ENCODE data around the gene IFT43. TPM values are rescaled to one million over a fixed set of nuclear protein-coding genes. Genes with fewer than 3 reads are reported as not detected.

IFT43 gene
- total and polyA plus RNA-seq, 2 donors (not counting 3 experiments of a cell fraction or from before 2014, with no cell fraction given) = 22.3 to 39.0 TPM

DNA sequence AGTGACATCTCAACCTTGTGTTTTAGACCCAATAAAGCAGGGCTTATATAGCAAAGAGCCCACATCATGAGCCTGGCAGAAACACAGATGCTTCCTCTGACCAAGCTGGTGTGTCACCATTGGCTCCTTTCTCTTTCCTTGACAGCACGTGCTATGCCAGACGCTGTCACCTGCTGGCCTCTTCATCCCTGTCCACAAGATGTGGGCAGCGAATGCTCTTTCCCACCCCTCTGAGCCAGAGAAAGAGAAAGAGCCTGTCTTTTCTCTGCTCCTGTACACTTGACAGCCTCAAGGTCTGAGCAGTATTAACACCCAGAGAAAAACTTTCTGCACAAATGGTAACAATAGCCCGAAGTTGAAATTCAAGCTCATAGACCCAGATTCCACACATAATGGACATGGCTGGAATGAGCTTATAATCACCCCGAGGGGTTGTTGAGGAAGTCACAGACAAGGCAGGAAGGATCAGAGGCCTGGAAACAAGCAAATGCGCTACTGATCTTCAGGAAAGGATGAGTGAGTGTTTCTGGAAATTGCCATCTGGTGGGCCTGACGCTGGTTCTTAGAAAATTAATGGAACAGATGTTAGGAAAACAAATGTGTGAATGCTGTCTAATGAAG, 12.7 kb upstream of the IFT43 start:
- dilution Hi-C loops (cut with MboI; ENCODE audit: extremely low pct_ligation_motif_present, low sequenced_read_pairs) = no loop called here
- H3K9ac ChIP-seq (replicated peaks; ENCODE audit: extremely low read depth, insufficient read depth, low read length) = no peak overlapping the region

More for the DNA sequence above, 12.7 kb upstream of the IFT43 start:
- Histone ChIP-seq H3K4me3 (replicated peaks in 1 of 3; ENCODE audit: insufficient read depth in 1 of 3, low read depth in 1 of 3, low read length in 3 of 3) (no peak overlapping the region), H3K27me3 (ENCODE audit: control insufficient read depth in 2 of 2, insufficient read depth in 2 of 2, low read length in 2 of 2) (no peaks in the 10 kb centered on the region), H2AFZ (ENCODE audit: low read depth, low read length) (no peak overlapping the region), H3K9me1 (replicated peaks; ENCODE audit: control insufficient read depth, extremely low read depth, insufficient read depth, low read length) (no peaks in the 10 kb centered on the region), H3K4me2 (ENCODE audit: insufficient read depth, low read length) (no peak overlapping the region), H3K36me3 (ENCODE audit: control insufficient read depth in 2 of 2, extremely low read depth in 1 of 2, insufficient read depth in 2 of 2, low read length in 2 of 2) (no peaks in the 10 kb centered on the region), H3K9me3 (replicated peaks; ENCODE audit: control insufficient read depth, insufficient read depth, low read length) (no peaks in the 10 kb centered on the region), H3K27ac (ENCODE audit: insufficient read depth, low read depth, low read length) (no peak overlapping the region), H3K4me1 (ENCODE audit: control insufficient read depth, extremely low read depth, insufficient read depth, low read length) (no peaks in the 10 kb centered on the region), H3K79me2 (ENCODE audit: control insufficient read depth, insufficient read depth, low read length) (no peaks in the 10 kb centered on the region), H4K20me1 (replicated peaks; ENCODE audit: control insufficient read depth, extremely low read depth, insufficient read depth, low read length) (no peaks in the 10 kb centered on the region)
- TF ChIP-seq GATA2 (IDR thresholded peaks at IDR 0.05; ENCODE audit: insufficient read depth, insufficient read length, low read depth, low read length) (no peak), POLR2AphosphoS5 (IDR thresholded peaks at IDR 0.05; ENCODE audit: insufficient read depth, low read depth, low read length) (no peak), MYC (IDR thresholded peaks at IDR 0.05; ENCODE audit: low read depth, low read length) (no peak), MAX (IDR thresholded peaks at IDR 0.05; ENCODE audit: insufficient read depth, insufficient read length) (no peak), EZH2 (IDR thresholded peaks at IDR 0.05; ENCODE audit: borderline replicate concordance, low read depth, low read length, severe bottlenecking) (no peak), POLR2A (IDR thresholded peaks at IDR 0.05; ENCODE audit: low read depth, low read length) (no peak), CTCF (IDR thresholded peaks at IDR 0.05; ENCODE audit: extremely low read depth in 1 of 2, insufficient read depth in 1 of 2, low read depth in 1 of 2, low read length in 2 of 2) (no peak), JUN (IDR thresholded peaks at IDR 0.05; ENCODE audit: borderline replicate concordance, insufficient read depth, insufficient read length, low read depth) (no peak), FOS (IDR thresholded peaks at IDR 0.05; ENCODE audit: borderline replicate concordance, insufficient read depth, low read length) (no peak)
- DNase-seq (ENCODE audit: low read depth, low spot score) = no peak
- ChIA-PET POLR2A (no interaction called here), CTCF (interaction anchor here (0.7 to 12.4 kb wide), 7 partner anchors 9 to 262 kb away, joined by 3 to 617 read pairs (median 4); partner anchors contain the start of gene TGFB3)
- no TSS peak for BruUV-seq (replicated peaks)
- intact Hi-C loops (cut with micrococcal nuclease) = no loop called here
- FAIRE-seq = no peak
